ENCODE data around the gene S100A7.
"Not testable (repeated sequence)": the region's sequence is repeated elsewhere in the genome, so short reads cannot be mapped to it uniquely, and the experiment has no call there.

The S100A7 gene

GRCh38 chr1:153422450-153423068 lies 37.9 kb downstream of the S100A7 start:
- Histone ChIP-seq H3K27ac (ENCODE audit: low read depth, low read length) (no peak overlapping the region), H3K27me3 (ENCODE audit: control insufficient read depth in 5 of 5, insufficient read depth in 4 of 5, low read length in 5 of 5) (peaks cover 0 to 6% (median 2%) of the 10 kb centered on the region in 5 donors), H3K9me3 (ENCODE audit: control insufficient read depth in 5 of 5, low read length in 5 of 5) (no peaks in the 10 kb centered on the region), H3K36me3 (ENCODE audit: control insufficient read depth in 5 of 5, insufficient read depth in 5 of 5, low read length in 5 of 5) (no peaks in the 10 kb centered on the region), H3K9ac (ENCODE audit: low read length in 5 of 5) (no peak overlapping the region), H3K4me3 (ENCODE audit: low read depth in 1 of 5, low read length in 5 of 5) (no peak overlapping the region), H3K4me1 (ENCODE audit: control insufficient read depth in 5 of 5, insufficient read depth in 5 of 5, low read length in 5 of 5) (no peaks in the 10 kb centered on the region)

DNA sequence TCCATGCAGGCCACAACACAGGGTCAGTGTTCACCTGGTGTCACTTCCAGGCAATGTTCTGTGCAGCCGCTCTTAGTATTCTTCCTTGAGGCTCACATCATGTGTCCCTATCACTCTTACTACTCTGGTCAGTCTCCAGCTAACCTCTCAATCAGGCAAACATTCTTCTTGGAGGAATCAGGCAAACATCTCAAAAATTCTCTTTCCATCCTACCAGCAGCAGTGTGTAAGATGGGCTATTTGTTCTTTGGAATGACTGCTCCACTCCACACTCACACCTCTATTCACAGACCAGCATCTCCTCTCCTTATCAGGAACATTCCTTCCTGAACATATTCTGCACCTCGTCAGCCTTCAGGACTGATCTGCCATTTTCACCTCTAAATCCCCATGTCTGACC lies 40.1 kb downstream of the S100A7 start:
- no peak overlapping the region for H3K4me3 ChIP-seq (ENCODE audit: low read depth in 1 of 5, low read length in 5 of 5)
- H3K36me3 ChIP-seq (ENCODE audit: control insufficient read depth in 5 of 5, insufficient read depth in 5 of 5, low read length in 5 of 5), result no peaks in the 10 kb centered on the region
- no peaks in the 10 kb centered on the region for H3K4me1 ChIP-seq (ENCODE audit: control insufficient read depth in 5 of 5, insufficient read depth in 5 of 5, low read length in 5 of 5)
- no peaks in the 10 kb centered on the region for H3K9me3 ChIP-seq (ENCODE audit: control insufficient read depth in 5 of 5, low read length in 5 of 5)
- H3K27me3 ChIP-seq (ENCODE audit: control insufficient read depth in 5 of 5, insufficient read depth in 4 of 5, low read length in 5 of 5), result peaks cover 0 to 6% (median 2%) of the 10 kb centered on the region in 5 donors
- no peak overlapping the region for H3K9ac ChIP-seq (ENCODE audit: low read length in 5 of 5)
- no peak overlapping the region for H3K27ac ChIP-seq (ENCODE audit: low read depth, low read length)

- H3K4me1 ChIP-seq (ENCODE audit: control insufficient read depth in 5 of 5, insufficient read depth in 5 of 5, low read length in 5 of 5); H3K9ac ChIP-seq (ENCODE audit: low read length in 5 of 5); H3K27ac ChIP-seq (ENCODE audit: low read depth, low read length); H3K9me3 ChIP-seq (ENCODE audit: control insufficient read depth in 5 of 5, low read length in 5 of 5); H3K4me3 ChIP-seq (ENCODE audit: low read depth in 1 of 5, low read length in 5 of 5); H3K27me3 ChIP-seq (ENCODE audit: control insufficient read depth in 5 of 5, insufficient read depth in 4 of 5, low read length in 5 of 5); H3K36me3 ChIP-seq (ENCODE audit: control insufficient read depth in 5 of 5, insufficient read depth in 5 of 5, low read length in 5 of 5): not testable (repeated sequence)
Measured at GRCh38 chr1:153419436-153419793, 41.0 kb downstream of the S100A7 start.

GRCh38 chr1:153418758-153419435 lies 41.6 kb downstream of the S100A7 start:
- not testable (repeated sequence) for H3K9ac ChIP-seq (ENCODE audit: low read length in 5 of 5); H3K27me3 ChIP-seq (ENCODE audit: control insufficient read depth in 5 of 5, insufficient read depth in 4 of 5, low read length in 5 of 5); H3K4me1 ChIP-seq (ENCODE audit: control insufficient read depth in 5 of 5, insufficient read depth in 5 of 5, low read length in 5 of 5); H3K4me3 ChIP-seq (ENCODE audit: low read depth in 1 of 5, low read length in 5 of 5); H3K36me3 ChIP-seq (ENCODE audit: control insufficient read depth in 5 of 5, insufficient read depth in 5 of 5, low read length in 5 of 5); H3K27ac ChIP-seq (ENCODE audit: low read depth, low read length); H3K9me3 ChIP-seq (ENCODE audit: control insufficient read depth in 5 of 5, low read length in 5 of 5)

DNA sequence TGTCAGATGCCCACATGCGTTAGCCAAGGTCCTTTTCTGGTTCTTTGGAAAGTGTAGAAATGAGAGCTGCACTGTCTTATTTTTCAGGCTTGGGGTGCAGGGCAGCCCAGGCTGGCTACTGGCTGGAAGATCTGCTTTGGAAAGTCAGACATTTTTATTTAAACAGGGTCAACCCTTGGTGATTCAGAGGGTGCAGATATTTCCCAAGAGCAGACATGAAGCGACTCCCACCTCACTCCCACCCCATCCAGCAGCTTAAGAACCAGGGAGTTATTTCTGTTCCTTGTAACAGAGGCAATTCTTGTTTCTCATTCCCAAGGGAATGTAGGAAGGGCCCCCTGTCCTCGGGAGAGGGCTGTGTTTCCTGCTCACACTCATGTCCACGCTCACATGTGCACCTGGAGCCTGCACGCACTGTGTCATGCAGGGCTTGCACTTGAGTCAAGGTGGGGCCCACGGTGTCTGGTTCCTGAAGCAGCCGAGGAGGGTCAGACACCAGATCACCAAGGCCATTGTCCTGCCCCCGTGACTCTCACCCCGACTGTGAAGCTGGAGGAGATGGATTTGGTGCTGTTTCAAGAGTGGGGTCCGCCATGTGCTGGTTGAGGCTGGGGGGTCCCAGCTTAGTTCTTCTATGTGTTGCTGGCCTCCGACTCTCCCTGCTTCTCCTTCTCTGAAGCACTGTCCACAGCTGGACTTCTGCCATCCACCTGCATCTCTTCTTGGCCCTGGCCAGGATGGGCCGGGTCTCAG lies 43.1 kb downstream of the S100A7 start:
- Histone ChIP-seq H3K36me3 (ENCODE audit: control insufficient read depth in 5 of 5, insufficient read depth in 5 of 5, low read length in 5 of 5) (no peaks in the 10 kb centered on the region), H3K9ac (ENCODE audit: low read length in 5 of 5) (no peak overlapping the region), H3K4me1 (ENCODE audit: control insufficient read depth in 5 of 5, insufficient read depth in 5 of 5, low read length in 5 of 5) (no peaks in the 10 kb centered on the region), H3K4me3 (ENCODE audit: low read depth in 1 of 5, low read length in 5 of 5) (no peak overlapping the region), H3K9me3 (ENCODE audit: control insufficient read depth in 5 of 5, low read length in 5 of 5) (peaks cover 0 to 5% (median 0%) of the 10 kb centered on the region in 5 donors), H3K27ac (ENCODE audit: low read depth, low read length) (no peak overlapping the region), H3K27me3 (ENCODE audit: control insufficient read depth in 5 of 5, insufficient read depth in 4 of 5, low read length in 5 of 5) (peaks cover 0 to 6% (median 2%) of the 10 kb centered on the region in 5 donors)

- Histone ChIP-seq H3K4me3 (ENCODE audit: low read depth in 1 of 5, low read length in 5 of 5) (no peak within 1 kb of the TSS), H3K36me3 (ENCODE audit: control insufficient read depth in 5 of 5, insufficient read depth in 5 of 5, low read length in 5 of 5) (no peaks in the 10 kb centered on the region), H3K27ac (ENCODE audit: low read depth, low read length) (no peak within 1 kb of the TSS), H3K27me3 (ENCODE audit: control insufficient read depth in 5 of 5, insufficient read depth in 4 of 5, low read length in 5 of 5) (peaks cover 0 to 6% (median 2%) of the 10 kb centered on the region in 5 donors), H3K9me3 (ENCODE audit: control insufficient read depth in 5 of 5, low read length in 5 of 5) (peaks cover 0 to 5% (median 0%) of the 10 kb centered on the region in 5 donors), H3K4me1 (ENCODE audit: control insufficient read depth in 5 of 5, insufficient read depth in 5 of 5, low read length in 5 of 5) (no peaks in the 10 kb centered on the region), H3K9ac (ENCODE audit: low read length in 5 of 5) (no peak within 1 kb of the TSS)
Measured at GRCh38 chr1:153415850-153416570, 44.4 kb downstream of the S100A7 start, which contains the start of gene S100A7A. Gene S100A7A (plus strand): TSS chr1:153416520. CDS start chr1:153418083, 1,563 bp downstream.

DNA sequence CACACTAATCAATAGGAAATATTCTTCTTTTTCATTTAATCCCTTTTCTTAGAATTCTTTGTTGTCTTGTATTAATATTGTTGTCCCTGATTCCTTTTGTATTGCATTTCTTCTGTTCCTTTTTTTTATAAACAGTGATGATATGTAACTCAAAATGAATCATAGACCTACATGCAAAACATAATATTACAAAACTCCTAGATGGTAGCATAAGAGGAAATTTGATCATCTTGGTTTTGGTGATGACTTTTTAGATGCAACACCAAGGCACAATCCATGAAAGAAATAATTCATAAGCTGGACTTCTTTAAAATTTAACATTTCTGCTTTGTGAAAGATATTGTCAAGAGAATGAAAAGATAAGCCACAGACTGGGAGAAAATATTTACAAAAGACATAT lies 46.5 kb downstream of the S100A7 start:
- not testable (repeated sequence) for H3K4me3 ChIP-seq (ENCODE audit: low read depth in 1 of 5, low read length in 5 of 5); H3K4me1 ChIP-seq (ENCODE audit: control insufficient read depth in 5 of 5, insufficient read depth in 5 of 5, low read length in 5 of 5); H3K27me3 ChIP-seq (ENCODE audit: control insufficient read depth in 5 of 5, insufficient read depth in 4 of 5, low read length in 5 of 5); H3K9ac ChIP-seq (ENCODE audit: low read length in 5 of 5); H3K36me3 ChIP-seq (ENCODE audit: control insufficient read depth in 5 of 5, insufficient read depth in 5 of 5, low read length in 5 of 5); H3K9me3 ChIP-seq (ENCODE audit: control insufficient read depth in 5 of 5, low read length in 5 of 5); H3K27ac ChIP-seq (ENCODE audit: low read depth, low read length)
